Measurements from ENCODE around the gene PAWR. TPM values are rescaled to one million over a fixed set of nuclear protein-coding genes. Genes with fewer than 3 reads are reported as not detected.
"Not testable (repeated sequence)": the region's sequence is repeated elsewhere in the genome, so short reads cannot be mapped to it uniquely, and the experiment has no call there.

PAWR gene
- total RNA-seq, 1 donor from 2014 or later: 27.7 TPM

DNA sequence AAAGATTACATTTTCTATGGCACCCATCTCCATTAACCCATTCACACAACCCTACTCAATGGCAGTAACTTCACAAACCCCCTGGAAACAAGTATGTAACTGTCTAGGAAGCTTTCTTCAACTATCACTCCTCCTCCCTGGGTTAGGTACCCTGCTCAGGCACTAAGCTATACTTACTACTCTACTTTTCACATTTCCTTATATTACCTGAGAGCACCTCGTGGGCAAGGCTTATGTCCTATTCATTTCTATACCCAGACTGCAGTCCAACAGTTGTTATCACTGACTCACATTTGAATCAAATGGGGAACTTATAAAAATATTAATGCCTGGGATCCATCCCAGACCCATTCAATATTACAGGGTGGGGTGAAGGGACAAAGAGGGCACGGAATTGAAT is 4.6 kb downstream of the PAWR start:
- DNase-seq: no peak

- no peak for DNase-seq
Observed at GRCh38 chr12:79685068-79685467, 5.7 kb downstream of the PAWR start.

GRCh38 chr12:79684338-79684737 is 6.4 kb downstream of the PAWR start:
- not testable (repeated sequence) for DNase-seq

- no peak for DNase-seq
Observed at GRCh38 chr12:79682593-79682992, 8.2 kb downstream of the PAWR start.

GRCh38 chr12:79681008-79681590 is 9.7 kb downstream of the PAWR start:
- no peak for DNase-seq

DNA sequence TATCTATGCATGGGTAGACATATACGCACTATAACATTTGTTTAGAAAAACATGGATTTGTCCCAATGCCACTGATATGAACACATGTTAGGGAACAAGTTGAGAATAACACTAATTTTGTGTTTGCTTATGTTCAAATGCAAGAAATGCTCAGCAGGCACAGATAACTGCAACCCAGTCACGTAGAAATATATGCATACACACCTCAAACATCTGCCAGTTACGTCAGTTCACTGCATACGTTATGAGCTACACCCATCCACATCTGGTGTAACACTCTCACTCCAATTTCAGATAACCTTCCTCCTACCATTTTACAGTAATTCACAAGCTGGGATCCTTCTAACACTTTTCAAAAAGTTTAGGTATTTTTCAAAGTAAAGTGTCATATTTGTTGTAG is 10.7 kb downstream of the PAWR start:
- no peak for DNase-seq

DNA sequence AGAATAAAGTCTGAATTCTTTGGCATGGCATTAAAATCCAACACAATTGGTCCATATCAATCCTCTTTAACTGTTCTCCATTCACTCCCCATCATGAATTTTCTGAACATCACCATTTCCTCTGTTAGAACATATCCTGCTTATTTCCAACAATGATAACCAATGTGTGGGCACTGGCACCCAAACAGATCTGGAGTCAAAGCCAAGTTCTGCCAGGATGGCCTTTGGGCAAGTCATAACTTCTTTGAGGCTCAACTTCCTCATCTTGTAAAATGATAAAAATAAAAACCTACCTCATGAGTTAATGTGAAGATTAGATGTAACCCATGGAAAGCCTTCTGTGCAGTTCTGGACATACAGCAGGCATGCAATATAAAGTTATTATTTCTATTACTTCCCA is 12.5 kb downstream of the PAWR start:
- no peak for DNase-seq

- DNase-seq: no peak
Observed at GRCh38 chr12:79677672-79678071, 13.1 kb downstream of the PAWR start.

- DNase-seq: no peak
Observed at GRCh38 chr12:79676579-79676978, 14.2 kb downstream of the PAWR start.

DNA sequence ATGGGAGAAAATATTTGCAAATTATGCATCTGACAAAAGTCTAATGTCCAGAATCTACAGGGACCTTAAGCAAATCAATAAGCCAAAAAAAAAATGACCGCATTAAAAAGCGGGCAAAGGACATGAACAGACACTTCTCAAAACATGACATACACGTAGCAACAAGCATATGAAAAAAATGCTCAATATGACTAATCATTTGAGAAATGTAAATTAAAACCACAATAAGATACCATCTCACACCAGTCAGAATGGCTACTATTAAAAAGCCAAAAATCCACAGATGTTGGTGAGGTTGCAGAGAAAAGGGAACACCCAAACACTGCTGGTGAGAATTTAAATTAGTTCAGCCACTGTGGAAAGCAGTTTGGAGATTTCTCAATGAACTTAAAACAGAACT is 16.1 kb downstream of the PAWR start:
- no peak for DNase-seq

GRCh38 chr12:79673354-79673753 is 17.4 kb downstream of the PAWR start:
- peak; percentile 14 for DNase-seq

DNA sequence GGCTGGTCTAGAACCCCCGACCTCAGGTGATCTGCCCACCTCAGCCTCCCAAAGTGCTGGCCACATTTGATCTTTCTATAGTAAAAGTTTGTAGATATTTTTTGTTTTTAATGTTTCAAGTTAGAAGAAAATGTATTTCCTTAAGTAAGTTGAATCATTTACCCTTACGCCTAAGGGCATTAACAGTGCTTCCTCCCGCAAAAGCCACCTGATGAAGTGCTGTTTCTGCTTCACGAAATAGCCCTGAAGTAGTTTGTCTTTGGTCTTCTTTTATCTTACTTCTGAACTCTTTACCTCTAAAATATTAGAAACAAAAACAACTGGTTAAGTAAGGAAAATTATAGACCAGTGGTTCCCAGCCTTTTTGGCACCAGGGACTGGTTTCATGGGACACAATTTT is 22.7 kb downstream of the PAWR start:
- no peak for DNase-seq

- DNase-seq: peak; percentile 60
Observed at GRCh38 chr12:79665212-79665887, 25.4 kb downstream of the PAWR start.

DNA sequence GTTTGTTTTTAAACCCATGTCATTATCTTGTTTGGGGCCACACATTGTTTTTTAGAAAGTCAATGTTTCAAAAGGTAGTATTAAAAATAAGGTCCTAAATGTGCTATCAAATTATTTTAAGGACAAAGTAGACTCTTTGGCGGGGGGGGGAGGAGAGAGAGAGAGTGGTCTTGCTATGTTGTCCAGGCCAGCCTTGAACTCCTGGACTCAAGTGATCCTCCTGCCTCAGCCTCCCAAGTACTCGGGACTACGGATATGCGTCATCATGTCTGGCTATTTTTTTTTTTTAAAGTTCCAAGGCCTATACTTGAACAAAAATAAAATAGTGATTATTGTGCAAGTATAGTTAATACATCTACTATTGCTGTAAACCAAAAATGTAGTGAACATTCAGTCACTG is 26.2 kb downstream of the PAWR start:
- no peak for DNase-seq

GRCh38 chr12:79662046-79662811 is 28.5 kb downstream of the PAWR start:
- no peak for DNase-seq

DNA sequence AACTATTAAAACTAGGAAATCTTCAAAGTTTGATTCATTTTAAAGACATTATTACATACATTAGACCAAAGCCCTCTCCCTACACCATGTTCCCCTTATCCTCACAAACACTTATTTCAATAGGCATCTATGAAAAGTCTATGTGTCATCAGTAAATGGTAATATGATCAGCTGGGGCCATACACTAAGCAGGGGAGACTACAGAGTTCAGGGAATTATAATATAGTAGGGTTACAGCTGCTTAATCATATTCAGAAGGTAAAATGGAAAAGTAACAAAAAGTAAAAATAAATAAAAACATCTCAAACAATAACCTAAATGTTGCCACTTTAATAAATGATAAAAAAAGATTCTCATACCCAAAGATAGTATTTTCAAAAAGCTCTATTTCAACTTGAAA is 29.1 kb downstream of the PAWR start:
- DNase-seq: no peak

DNA sequence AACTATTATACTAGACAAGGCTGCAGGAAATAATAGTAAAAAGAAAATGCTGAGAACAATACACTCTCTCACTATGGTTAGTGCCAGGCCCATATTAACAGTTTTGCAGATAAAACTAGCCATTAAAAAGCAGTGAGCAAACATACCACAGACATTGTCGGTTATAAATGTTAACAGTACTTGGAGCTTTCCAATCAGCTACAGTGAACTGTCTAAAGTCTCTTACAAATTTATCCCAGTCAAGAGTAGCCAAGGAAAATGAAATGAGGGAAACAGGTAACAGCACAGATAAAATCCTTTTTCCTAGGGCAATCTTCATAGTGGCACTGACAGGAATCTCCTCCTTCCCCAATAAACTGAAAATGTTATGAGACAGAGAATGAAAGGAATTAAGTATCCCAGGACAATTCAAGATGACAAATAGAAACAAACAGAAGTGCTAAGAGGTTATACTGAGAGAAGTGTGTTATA is 30.8 kb downstream of the PAWR start:
- DNase-seq: no peak

- no peak for DNase-seq
Observed at GRCh38 chr12:79658221-79658620, 32.5 kb downstream of the PAWR start.

DNA sequence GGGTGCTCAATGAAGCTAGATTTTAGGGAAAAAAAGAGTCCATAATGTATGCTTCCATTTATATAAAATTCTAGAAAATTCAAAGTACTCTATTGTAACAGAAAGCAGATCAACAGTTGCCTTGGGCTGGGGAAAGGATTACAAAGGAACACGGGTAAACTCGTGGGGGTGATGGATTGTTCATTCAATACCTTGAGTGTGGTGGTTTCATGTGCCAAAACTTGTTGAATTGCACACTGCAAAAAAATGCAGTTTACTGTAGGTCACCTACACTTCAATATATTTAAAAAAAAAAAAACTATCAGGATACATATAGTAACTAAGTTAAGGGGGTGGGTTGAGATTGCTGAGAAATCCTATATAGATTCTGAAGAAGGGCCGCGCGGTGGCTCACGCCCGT is 33.6 kb downstream of the PAWR start:
- DNase-seq: no peak

GRCh38 chr12:79655036-79655435 is 35.7 kb downstream of the PAWR start:
- DNase-seq: no peak

DNA sequence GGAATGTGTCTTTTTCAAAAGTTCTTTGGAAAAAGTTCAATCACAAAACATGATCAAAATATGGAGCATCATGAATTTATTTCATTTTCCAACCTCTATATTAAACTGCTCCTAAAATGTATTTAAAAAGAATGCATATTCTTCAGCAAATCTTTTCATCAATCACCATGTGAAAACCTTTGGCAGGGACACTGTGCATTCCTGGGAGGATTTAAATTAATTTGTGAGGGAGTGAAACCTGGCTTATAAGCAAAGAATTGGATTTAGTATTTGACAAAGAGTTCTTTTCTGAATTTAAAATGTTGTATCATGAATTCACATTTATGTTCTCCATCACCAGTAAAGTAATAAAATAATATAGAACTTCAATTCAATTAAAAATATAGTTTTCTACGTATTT is 38.2 kb downstream of the PAWR start:
- DNase-seq: no peak

DNA sequence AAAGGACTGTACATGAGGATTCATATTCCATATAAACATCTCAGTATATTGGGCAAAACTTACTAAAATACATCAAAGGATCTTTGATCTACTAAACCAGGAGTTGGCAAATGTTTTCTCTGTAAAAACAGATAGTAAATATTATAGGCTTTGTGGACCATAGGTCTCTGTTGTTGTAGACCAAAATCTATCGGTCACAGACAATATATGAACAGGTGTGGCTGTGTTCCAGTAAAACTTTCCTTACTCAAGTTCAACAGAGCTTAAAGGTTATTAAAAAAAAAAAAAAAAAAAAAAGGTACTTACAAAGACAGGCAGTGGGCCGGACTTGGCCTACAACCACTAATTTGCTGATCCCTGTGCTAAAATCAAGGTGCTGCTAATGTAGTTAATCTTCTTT is 40.3 kb downstream of the PAWR start:
- no peak for DNase-seq

GRCh38 chr12:79648881-79649280 is 41.9 kb downstream of the PAWR start:
- DNase-seq: no peak

GRCh38 chr12:79646843-79647242 is 43.9 kb downstream of the PAWR start:
- not testable (repeated sequence) for DNase-seq
